Right forelimb (tissue), 1 donor: Measurements from ENCODE around the gene SNX22.
"Not testable (repeated sequence)": the region's sequence is repeated elsewhere in the genome, so short reads cannot be mapped to it uniquely, and the experiment has no call there.

Source experiments
- DNase-seq: peaks from one replicate; pipeline ENCODE4 v3.0.0-alpha.2; 2018

The SNX22 gene

DNA sequence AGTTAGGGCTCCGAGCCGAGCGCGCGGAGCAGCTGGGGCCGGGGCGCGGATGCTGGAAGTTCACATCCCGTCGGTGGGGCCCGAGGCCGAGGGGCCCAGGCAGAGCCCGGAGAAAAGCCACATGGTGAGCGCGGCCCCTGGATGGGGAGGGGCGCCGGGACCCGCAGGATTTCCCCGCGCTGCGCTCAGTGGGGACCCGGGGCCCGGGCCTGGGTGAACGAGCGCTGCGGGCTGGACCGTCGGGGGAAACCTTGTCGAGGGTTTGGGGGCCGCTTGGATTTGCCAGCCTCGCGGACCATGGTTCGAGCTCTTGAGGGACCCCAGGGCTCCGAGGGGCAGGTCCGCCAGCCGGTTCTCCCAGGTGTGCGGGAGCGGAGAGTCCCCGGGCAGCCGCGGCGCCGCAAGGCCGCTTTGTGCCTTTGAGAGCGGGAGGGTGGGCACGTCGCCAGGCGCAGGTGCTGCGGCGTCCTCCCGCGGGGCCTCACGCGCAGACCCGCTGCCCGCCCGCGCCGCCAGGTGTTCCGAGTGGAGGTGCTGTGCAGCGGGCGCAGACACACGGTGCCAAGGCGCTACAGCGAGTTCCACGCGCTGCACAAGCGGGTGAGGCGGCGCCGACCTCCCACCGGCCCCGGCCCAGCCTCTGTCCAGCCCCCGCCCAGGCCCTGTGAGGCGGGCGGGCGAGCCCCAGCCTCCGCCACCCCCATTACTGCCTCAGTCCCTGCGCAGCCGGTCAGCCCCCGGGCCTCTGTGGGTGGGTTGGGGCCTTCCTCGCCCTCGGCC, at the start of gene SNX22:
TSS of gene SNX22 (plus strand) at position 5 of the 780 bp plus-strand sequence. CDS start at position 50, 45 bp downstream.
- DNase-seq: no peak

- no peak for DNase-seq
Measured at GRCh38 chr15:64102497-64102896, 49.0 kb upstream of the SNX22 start.

GRCh38 chr15:64105113-64105704, 46.3 kb upstream of the SNX22 start:
- DNase-seq: no peak

GRCh38 chr15:64107337-64107736, 44.2 kb upstream of the SNX22 start:
- no peak for DNase-seq

DNA sequence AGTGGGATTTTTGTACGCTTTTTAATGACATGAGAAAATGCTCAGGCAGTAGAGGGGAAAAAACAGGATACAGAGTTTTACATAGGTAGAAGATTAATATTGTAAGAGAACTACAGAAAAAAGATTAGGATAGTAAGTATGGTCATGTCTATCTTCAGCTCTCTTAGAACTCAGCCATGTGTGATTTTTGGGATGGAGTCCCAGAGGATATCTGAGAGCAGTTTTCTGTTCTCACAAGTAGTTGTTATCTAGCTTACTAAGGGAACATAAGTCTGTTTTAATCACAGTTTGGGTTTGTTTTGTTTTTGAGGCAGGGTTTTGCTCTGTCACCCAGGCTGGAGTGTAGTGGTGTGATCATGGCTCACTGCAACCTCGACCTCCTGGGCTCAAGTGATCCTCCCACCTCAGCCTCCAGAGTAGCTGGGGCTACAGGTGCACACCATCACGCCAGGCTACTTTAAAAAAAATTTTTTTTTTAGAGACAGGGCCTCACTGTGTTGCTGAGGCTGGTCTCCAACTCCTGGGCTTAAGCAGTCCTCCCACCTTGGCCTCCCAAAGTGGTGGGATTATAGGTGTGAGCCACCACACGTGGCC, 41.3 kb upstream of the SNX22 start:
- DNase-seq: not testable (repeated sequence)

DNA sequence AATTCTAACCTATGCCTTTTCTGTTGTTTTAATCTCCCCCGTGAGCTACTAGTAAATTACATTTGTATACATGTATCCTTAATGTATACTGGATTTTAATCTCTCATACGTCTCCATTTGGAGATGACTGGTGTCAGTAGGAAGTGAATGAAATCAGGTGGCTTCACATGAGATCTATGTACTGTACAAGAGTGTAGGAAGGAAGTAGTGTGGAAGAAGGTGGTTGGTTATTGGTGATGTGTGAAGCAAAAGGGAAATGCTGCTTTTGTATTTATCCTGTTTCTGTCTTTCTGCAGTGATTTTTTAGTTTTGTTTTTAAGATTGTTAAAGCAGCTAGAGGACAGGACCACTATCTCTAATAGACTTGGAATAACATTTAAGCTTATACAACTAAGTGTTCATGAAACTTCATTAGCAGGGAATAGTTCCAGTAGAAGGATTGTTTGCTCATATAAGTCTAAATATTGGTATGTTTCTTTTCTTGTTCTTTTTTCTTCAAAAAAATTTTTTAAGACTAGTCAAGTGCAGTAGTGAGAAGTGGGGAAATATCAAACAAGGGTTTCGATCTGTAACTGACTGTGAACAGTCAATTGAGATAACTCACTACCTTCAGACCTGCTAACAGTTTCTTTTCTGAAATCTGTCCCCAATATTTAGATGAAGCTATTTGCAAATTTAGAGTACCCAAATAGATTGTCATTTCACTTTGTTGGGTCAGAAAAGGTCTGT, 40.4 kb upstream of the SNX22 start:
- no peak for DNase-seq

DNA sequence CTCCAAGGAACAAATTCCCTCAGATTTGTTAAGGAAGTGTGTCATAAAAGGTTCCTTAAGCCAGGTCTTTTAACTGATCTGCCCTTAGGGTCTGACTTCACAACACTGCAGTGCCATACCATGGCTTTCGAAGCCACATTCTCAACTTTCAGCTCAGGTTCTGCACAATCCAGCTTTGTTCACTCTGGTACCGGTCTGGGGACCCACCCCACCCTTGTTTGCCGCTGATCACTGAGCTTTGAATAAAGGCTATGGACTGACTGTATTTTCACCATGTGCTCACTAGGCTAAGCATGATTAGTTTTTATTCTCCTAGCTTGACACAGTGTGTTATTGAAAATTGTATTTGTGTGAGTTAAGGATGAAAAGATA, 39.9 kb upstream of the SNX22 start:
- DNase-seq: no peak

- no peak for DNase-seq
Measured at GRCh38 chr15:64112073-64112772, 39.3 kb upstream of the SNX22 start.

- DNase-seq: no peak
Measured at GRCh38 chr15:64112904-64113303, 38.6 kb upstream of the SNX22 start.

GRCh38 chr15:64117759-64118487, 33.6 kb upstream of the SNX22 start:
- DNase-seq: no peak

DNA sequence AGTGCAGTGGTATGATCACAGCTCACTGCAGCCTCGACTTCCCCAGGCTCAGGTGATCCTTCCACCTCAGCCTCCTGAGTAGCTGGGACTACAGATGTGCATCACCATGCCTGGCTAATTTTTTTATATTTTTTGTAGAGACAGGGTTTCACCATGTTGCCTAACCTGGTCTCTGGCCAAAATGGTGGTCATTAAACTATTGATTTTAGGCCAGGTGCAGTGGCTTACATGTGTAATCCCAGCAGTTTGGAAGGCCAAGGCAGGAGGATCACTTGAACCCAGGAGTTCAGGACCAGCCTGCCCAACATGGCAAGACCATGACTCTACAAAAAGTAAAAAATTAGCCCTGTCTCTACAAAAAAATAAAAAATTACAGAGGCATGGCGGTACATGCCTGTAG, 31.2 kb upstream of the SNX22 start:
- not testable (repeated sequence) for DNase-seq

GRCh38 chr15:64121614-64122013, 29.9 kb upstream of the SNX22 start:
- DNase-seq: no peak

- no peak for DNase-seq
Measured at GRCh38 chr15:64122444-64122843, 29.1 kb upstream of the SNX22 start.

- no peak for DNase-seq
Measured at GRCh38 chr15:64122936-64123351, 28.6 kb upstream of the SNX22 start.

GRCh38 chr15:64125978-64126377, 25.6 kb upstream of the SNX22 start:
- no peak for DNase-seq

DNA sequence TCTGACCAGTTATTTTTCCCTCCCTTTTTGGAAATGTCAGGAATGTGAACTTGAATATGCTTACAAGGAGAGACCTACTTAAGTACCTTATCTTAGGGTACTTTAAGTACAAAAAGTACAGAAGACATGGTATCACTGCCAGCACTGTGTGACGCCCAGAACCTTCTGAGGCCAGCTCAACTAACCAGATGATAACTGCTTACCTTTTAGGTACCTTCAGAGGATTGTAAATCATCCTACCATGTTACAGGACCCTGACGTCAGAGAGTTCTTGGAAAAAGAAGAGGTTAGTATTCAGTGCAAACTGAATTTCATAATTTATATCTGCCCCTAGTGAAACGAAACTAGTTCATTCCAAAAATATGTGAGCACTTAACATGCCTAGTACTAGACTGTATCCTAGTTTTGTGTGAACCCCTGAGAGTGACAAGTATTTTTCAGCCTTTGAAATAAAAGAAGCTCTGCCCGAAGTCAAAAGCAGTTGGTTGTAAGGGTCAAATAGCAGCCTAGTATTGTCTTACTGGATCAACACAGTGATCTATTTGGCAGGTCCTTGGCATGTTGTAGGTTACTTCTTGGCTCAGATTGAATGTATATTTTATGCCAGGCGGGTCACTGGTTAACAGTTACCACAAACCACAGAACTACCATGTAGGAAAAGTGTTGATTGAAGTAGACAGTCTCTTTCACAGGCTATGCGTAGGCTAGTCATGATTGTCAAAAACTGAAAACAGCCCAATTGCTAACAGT, 23.8 kb upstream of the SNX22 start:
- DNase-seq: no peak

DNA sequence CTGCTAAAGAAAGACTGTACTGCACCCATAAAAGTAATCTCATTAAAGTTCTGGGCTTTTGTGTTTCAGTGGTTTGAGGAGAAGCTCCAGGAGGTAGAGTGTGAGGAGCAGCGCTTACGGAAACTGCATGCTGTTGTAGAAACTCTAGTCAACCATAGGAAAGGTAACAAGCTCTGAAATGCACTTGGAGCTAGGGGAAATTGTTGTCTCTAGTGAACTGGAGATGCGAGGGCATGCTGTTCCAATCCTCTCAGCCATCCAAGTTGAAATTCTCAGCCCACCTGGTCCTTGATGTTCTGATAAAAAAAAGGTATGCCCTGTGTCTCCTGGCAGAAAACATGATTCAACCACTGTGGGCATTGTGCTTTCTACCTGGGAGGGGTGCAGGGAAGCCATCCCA, 21.4 kb upstream of the SNX22 start:
- DNase-seq: no peak

DNA sequence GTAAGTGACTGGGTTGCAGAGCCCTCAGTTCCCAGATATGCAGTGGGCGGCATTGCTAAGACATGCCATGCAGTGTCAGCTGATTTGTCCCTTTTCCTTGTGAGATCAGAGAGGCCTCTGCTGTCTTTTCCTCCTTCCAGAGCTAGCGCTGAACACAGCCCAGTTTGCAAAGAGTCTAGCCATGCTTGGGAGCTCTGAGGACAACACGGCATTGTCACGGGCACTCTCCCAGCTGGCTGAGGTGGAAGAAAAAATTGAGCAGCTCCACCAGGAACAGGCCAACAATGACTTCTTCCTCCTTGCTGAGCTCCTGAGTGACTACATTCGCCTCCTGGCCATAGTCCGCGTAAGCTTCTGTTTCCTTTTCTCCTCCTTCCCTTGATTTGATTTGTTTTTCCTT, 20.0 kb upstream of the SNX22 start:
- DNase-seq: no peak

GRCh38 chr15:64132217-64132616, 19.3 kb upstream of the SNX22 start:
- DNase-seq: no peak

- no peak for DNase-seq
Measured at GRCh38 chr15:64133623-64134344, 17.7 kb upstream of the SNX22 start.

DNA sequence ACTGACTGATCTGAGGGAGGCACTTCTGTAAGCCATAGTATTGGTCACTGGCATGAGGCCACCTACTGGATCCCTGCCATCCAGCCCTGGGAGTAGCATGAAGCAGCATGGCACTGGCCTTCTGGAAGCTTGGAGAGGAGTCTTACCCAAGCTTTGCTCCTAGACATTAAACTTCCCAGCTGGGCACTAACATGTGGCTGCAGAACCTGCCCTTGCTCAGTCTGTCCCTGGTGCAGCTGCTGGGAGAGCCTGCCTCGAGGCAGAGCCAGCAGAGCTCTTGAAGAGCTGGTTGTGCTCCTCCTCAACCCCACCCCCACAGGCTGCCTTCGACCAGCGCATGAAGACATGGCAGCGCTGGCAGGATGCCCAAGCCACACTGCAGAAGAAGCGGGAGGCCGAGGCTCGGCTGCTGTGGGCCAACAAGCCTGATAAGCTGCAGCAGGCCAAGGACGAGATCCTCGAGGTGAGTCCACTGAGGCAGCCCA, 17.1 kb upstream of the SNX22 start:
- DNase-seq: no peak
